PC-3 (cell line): ENCODE results near the gene OR5K1.

Experiments used
- CTCF ChIP-seq: fragments of 300-600 bp; sonication (generic); conservative IDR thresholded peaks from 2 replicates; pipeline ENCODE4 v1.5.1; 2017; ENCODE audit warnings: antibody characterized with exemption, low read depth, mild to moderate bottlenecking, low read length
- EZH2 ChIP-seq: fragments of 300-600 bp; sonication (generic); IDR thresholded peaks from one replicate; pipeline ENCODE4 v1.6.1; 2017; ENCODE audit warnings: antibody characterized with exemption, mild to moderate bottlenecking, low read length; ENCODE audit not compliant: unreplicated experiment

DNA sequence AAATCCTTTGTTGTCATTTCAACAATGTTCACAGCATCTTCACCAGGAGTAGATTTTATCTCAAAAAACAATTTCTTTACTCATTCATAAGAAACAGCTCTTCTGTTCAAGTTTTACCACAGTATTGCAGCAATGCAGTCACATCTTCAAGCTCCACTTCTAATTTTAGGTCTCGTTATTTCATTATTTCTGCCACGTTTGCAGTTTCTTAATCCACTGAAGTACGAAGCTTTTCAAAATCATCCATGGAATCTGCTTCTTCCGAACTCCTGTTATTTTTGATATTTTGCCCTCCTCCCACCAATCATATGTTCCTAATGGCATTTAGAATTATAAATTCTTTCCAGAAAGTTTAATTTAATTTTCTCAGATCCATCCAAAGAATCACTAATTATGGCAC lies 12.6 kb upstream of the OR5K1 start:
- no peak for TF ChIP-seq CTCF
- no peak for TF ChIP-seq EZH2
